HK-2 (cell line): ENCODE data around the gene SORCS2.

Source experiments
- DNase-seq: peaks from one replicate; pipeline ENCODE4 v3.0.0-alpha.2; 2018; ENCODE audit not compliant: unreplicated experiment

The SORCS2 gene

GRCh38 chr4:7777871-7778509 lies 585.7 kb downstream of the SORCS2 start:
- no peak for DNase-seq

DNA sequence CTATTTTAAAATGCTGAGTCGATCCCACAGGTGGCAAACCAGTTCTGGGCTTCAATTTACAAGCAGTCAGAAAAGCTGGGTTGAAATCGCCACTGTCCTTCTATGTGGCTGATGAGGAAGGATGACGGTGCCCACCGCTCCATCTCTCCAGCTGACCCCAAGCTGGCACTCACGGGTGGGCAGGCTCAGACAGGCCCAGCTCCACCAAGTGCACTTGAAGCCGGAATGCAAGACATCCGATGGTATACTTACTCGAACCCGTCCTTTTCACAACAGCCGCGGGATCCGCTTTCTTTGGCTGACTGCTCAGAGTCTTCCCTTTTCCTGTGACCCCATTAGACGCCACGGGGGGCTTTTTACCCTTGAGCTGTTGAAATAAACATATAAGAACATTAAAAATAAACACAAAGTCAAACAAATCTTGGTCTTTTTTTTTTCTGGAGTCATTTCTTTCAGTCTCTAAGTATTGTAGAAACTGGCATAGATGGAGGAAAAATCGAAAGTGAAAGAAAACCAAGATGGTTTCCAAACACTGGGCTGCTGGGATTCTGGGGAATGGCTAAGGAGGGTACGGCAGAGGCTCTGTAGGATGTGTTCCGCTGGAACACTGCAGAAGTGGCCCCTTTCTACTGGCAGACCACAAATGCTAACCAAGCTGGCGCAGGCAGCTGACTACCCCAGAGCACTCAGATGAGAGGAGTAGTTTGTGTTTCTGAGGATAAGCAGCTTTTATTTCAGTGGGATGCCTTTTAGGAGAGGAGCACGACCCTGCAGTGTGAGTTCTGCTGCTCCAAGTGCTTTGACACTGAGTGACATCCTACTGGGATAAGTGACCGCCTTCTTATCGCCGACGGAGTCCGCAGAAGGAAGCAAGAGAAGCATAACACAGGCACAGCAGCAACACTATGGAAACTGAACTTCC lies 586.4 kb downstream of the SORCS2 start:
- DNase-seq = no peak

DNA sequence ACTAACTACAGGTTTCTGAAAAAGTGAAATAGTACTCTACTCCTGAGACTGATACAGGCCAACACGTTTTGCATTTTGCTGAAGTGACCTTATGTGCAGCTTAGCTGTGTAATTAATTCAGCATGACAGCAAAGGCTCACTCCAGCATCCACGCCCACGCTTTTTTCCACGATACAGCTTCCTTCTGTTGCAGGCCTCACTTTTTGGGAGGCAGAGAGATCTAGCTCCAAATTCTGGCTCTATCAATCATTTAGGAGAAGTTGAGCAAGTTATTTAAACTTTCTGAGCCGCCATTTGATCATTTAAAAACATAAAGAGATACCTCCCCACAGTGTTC lies 587.1 kb downstream of the SORCS2 start:
- DNase-seq = no peak

DNA sequence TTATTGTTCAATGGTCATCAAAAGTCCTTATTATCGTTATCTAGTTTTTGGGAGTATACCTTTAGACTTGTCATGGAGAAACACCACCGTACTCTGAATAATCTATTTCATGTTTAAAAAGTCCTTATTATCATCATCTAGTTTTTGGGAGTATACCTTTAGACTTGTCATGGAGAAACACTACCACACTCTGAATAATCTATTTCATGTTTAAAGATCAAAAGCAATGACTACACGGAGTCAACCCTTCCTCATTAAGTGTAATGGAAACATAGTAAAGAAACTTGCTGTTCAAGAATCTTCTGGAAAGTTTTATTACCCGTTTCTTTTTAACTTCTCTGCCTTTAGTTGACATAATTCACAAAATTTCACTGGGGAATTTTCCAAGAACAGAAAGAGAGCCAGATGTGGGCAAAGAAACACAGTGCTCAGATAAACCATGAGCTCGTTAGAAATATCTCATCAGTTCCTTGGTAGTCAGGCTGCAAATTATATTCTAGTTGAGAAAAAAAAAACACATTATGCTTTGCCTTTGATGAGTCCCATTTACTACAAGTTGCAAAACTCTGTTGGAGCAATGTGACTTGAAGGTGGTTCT lies 588.5 kb downstream of the SORCS2 start:
- no peak for DNase-seq

DNA sequence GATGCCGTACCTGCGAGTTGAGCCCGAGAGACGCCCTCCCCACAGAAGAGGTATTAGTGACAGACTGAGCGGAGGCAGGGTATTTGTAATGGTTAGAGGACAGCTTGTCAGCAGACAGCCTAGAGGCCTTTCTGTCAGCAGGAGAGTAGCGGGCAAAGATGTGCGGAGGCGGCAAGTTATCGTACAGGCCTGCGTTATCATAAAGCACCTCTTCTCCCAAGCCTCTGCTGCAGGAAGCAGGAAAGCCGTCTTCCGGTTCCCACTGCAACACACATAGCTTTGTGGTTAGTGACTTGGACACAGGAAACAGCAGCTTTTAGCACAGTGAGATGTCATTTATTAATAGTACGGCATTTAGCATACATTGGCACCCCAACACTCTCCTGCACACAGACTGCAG lies 589.0 kb downstream of the SORCS2 start:
- DNase-seq = no peak

DNA sequence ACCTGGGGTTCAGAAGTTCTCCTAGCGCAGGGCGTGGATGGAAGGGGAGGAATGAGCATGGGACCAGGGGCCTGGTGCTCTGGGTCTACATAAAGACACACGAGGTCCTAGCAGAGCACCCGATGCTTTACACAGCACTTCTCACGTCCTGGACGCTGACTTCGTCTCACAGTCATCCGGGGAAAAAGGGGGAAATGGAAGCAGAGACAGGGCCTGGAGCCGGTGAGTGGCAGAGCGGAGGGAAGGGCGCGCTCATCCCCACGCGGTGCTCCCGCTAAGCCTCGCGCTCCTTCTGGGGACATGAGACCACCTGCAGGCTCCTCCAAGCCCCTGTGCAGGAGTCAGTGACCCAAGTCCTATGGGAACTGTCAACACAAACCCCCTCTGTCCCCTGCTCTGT lies 589.7 kb downstream of the SORCS2 start:
- DNase-seq = no peak

DNA sequence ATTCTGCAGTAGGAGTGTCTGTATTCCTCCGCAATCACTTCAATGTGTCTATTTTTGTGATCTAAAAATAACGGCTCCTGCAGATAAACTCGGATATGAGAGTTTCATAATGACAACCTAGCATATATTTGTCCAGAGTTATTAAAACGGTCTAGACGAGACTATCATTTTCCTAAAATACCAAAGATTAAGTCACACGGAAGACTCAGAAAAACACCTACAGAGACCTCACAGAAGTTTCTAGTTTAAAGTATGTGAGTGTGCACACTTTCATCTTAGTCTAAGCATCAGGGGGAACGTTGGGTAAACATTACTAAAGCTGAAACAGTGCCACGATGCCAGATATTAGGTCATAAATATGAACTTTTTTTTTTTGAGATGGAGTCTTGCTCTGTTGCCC lies 590.4 kb downstream of the SORCS2 start:
- DNase-seq = no peak

DNA sequence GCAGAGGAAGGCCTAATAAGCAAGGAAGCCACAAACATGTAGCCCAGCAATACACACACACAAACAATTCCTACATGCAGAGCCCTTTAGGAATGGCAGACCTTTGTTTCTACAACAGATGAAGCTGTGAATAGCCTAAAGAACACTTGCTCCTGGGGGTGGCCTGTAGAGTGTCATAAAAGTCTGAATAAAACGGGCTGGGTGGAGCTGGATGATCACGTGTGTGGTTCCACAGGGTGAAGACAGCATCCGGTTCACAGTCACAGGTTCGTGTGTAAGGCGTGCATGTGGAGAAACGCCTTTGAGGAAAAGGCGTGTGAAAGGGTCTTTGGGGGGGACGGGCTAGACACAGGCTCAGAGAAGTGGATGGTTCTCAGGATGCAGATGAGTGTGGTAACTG lies 591.2 kb downstream of the SORCS2 start:
- DNase-seq = no peak

- DNase-seq = no peak
Observed at GRCh38 chr4:7784131-7784870, 592.0 kb downstream of the SORCS2 start.

DNA sequence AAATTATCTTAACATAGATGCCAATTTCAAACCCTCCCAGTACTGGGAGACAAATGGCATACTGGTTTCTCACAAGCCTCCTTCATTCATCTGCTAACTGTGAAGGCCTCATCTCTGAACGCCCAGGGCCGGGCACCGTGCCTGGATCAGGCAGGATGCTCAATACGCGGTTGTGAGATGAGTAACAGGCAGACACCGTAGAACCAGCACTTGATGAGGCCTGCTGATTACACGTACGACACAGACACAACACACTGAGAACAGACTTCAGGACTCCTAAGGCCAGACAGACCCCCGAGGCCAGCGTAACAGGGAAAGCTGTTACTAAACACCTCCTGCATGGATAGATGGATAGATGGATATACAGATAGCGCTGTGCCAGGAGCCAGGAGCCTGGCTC lies 592.7 kb downstream of the SORCS2 start:
- DNase-seq = no peak

DNA sequence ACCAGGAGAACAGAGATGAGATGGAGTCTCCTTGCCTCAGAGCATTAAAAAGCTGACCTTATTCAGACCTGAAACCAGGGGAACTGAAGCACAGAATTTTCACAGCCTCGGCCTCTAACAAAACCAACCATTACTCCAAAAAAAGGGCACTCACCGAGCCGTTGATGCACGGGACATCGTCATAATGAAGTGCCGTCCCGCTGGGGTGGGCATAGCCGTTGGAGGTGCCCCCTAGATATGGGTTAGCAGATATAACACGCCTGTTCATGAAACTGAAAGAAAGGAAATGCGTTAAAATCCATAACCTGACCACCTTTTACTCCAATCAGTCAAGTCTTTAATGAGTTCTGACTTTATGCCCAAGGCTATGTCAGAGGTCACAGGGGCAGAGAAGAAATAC lies 593.7 kb downstream of the SORCS2 start:
- DNase-seq = no peak

DNA sequence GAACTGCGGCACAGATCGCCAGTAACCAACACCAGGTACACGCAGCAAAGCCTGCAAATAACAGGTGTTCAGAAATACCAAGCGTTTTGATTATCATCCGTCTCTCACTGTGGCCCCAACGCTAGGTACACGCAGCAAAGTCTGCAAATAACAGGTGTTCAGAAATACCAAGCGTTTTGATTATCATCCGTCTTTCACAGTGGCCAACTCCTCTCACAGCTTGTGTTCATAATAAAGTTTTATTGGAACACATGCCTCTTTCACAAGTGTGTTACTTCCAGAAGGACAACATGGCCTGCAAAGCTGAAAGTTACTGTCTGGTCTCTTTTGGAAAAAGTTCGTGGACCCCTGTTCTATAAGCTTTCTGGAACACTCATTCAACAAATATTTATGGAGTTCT lies 594.2 kb downstream of the SORCS2 start:
- DNase-seq = no peak

DNA sequence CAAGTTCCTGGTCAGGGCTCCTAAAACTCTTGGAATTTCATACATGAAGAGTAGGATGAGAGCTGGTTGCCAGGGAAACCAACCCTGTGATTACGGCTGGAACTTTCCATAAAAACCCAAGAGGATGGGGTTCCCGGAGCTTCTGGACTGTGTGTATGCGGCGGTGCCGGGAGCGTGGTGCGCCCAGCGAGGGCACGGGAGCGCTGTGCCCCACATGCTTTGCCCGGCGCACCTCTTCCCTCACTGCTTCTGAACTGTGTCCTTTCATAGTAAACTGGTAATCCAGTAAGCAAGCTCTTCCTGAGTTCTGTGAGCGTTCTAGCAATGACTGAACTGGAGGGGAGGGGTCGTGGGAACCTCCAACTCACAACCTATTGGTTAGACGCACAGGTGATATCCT lies 594.7 kb downstream of the SORCS2 start:
- DNase-seq = no peak

- no peak for DNase-seq
Observed at GRCh38 chr4:7787681-7788141, 595.4 kb downstream of the SORCS2 start.

GRCh38 chr4:7788193-7788592 lies 595.9 kb downstream of the SORCS2 start:
- DNase-seq = no peak

DNA sequence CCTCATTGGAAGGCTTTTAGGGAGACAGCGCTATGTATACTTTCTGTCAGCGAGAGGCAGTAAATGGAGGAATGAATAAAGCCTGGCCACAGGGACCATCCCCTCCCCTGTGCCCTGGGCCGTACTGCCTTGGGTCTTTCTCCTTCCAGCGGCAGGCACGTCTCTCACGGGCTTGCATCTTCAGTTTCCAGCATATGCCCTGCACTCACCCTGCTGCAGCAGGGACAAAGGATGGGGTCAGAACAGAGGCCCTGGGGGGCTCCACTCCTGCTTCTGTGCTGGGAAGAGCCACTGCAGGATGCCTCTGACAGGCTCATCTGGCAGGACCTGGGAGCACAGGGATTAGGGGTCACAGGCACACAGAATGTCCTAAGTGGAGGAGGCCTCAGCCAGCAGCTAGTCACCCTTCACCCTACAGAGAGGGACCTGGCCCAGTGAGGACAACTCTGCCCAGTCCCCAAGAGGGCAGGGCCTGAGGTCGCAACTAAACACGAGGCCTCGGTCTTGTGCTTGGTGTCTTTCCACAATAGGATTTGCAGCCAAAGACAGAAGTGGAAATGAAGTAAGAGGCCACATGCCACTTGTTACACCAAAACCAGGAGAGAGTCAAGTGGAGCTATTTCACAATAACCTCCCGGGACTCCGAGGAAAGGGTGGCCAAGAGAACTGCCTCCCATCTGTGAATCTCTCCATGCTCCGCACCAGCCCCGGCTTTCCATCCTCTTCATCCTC lies 596.5 kb downstream of the SORCS2 start:
- no peak for DNase-seq

- DNase-seq = no peak
Observed at GRCh38 chr4:7790023-7790422, 597.7 kb downstream of the SORCS2 start.

- DNase-seq = no peak
Observed at GRCh38 chr4:7790999-7791398, 598.7 kb downstream of the SORCS2 start.
